Breast epithelium (tissue), 3 donors: ENCODE measurements around the gene RPS17.

ENCODE experiments used
- CTCF ChIP-seq, 3 donors: fragments of 450-650 bp; IDR thresholded peaks; one replicate each; pipeline ENCODE4 v1.5.1; 2016 to 2017; ENCODE audit warnings: antibody characterized with exemption in 3 of 3, mild to moderate bottlenecking in 3 of 3, moderate library complexity in 3 of 3
- POLR2AphosphoS5 ChIP-seq, 3 donors: sonication (generic); formaldehyde crosslinking; IDR thresholded peaks; one replicate each; pipeline ENCODE4 v1.6.1; 2017; ENCODE audit warnings: antibody characterized with exemption in 3 of 3

- TF ChIP-seq POLR2AphosphoS5 (IDR thresholded peaks at IDR 0.05) = no peak
- no peak for TF ChIP-seq CTCF (IDR thresholded peaks at IDR 0.05)
Measured at GRCh38 chr15:82554351-82554750, 14.1 kb upstream of the RPS17 start.
